Hepatocyte (in vitro differentiated cells): ENCODE results near the gene APOBEC3C. TPM values are rescaled to one million over a fixed set of nuclear protein-coding genes. Genes with fewer than 3 reads are reported as not detected.
"Not testable (repeated sequence)": the region's sequence is repeated elsewhere in the genome, so short reads cannot be mapped to it uniquely, and the experiment has no call there.

Experiments
- DNase-seq: peaks from one replicate; pipeline ENCODE4 v3.0.0-alpha.2; 2016; ENCODE audit warnings: low spot score
- H2AFZ ChIP-seq: fragments of 200-600 bp; sonication (generic); 2 replicates; pipeline ENCODE4 v1.6.0; 2016; ENCODE audit warnings: antibody characterized with exemption, mild to moderate bottlenecking
- H3K27ac ChIP-seq: fragments of 200-600 bp; sonication (generic); 2 replicates; pipeline ENCODE4 v1.5.1; 2016; ENCODE audit warnings: mild to moderate bottlenecking
- H3K27me3 ChIP-seq: fragments of 200-600 bp; sonication (generic); 2 replicates; pipeline ENCODE4 v1.6.1; 2016
- H3K36me3 ChIP-seq: fragments of 200-600 bp; sonication (generic); replicated peaks from 2 replicates; pipeline ENCODE4 v1.5.1; 2016; ENCODE audit warnings: low read depth; ENCODE audit not compliant: insufficient read depth
- H3K4me1 ChIP-seq: fragments of 200-600 bp; sonication (generic); 2 replicates; pipeline ENCODE4 v1.5.1; 2016; ENCODE audit warnings: mild to moderate bottlenecking, moderate library complexity; ENCODE audit not compliant: insufficient read depth
- H3K4me2 ChIP-seq: fragments of 200-600 bp; sonication (generic); 2 replicates; pipeline ENCODE4 v1.6.0; 2016
- H3K4me3 ChIP-seq: fragments of 200-600 bp; sonication (generic); 2 replicates; pipeline ENCODE4 v1.5.1; 2016; ENCODE audit warnings: mild to moderate bottlenecking
- H3K79me2 ChIP-seq: fragments of 200-600 bp; sonication (generic); 2 replicates; pipeline ENCODE4 v1.6.0; 2017; ENCODE audit warnings: mild to moderate bottlenecking
- H3K9me2 ChIP-seq: fragments of 200-600 bp; sonication (generic); replicated peaks from 2 replicates; pipeline ENCODE4 v1.6.0; 2017; ENCODE audit warnings: mild to moderate bottlenecking; ENCODE audit not compliant: insufficient read depth
- H3K9me3 ChIP-seq: fragments of 200-600 bp; sonication (generic); 2 replicates; pipeline ENCODE4 v1.5.1; 2016; ENCODE audit warnings: low read depth, mild to moderate bottlenecking
- H4K20me1 ChIP-seq: fragments of 200-600 bp; sonication (generic); 2 replicates; pipeline ENCODE4 v1.6.0; 2016; ENCODE audit warnings: mild to moderate bottlenecking; ENCODE audit not compliant: insufficient read depth, poor library complexity, severe bottlenecking
- CTCF ChIP-seq: fragments of 200-600 bp; sonication (generic); IDR thresholded peaks from 2 replicates; pipeline ENCODE4 v1.5.1; 2016; ENCODE audit warnings: antibody characterized with exemption, mild to moderate bottlenecking; ENCODE audit not compliant: poor library complexity
- EZH2 ChIP-seq: fragments of 200-600 bp; sonication (generic); IDR thresholded peaks from 2 replicates; pipeline ENCODE4 v1.6.1; 2016; ENCODE audit warnings: antibody characterized with exemption, mild to moderate bottlenecking, borderline replicate concordance
- EZH2phosphoT487 ChIP-seq: fragments of 200-600 bp; sonication (generic); IDR thresholded peaks from one replicate; pipeline ENCODE4 v1.6.1; 2018; ENCODE audit warnings: antibody characterized with exemption, mild to moderate bottlenecking, low read depth, moderate library complexity; ENCODE audit not compliant: unreplicated experiment, severe bottlenecking
- WGBS: methylation state at CpG from one replicate; pipeline ENCODE4 v1.1.6; 2016; ENCODE audit warnings: low lambda C conversion rate; ENCODE audit errors: missing lambda C conversion rate; 5-methylcytosine and 5-hydroxymethylcytosine counted together
- polyA plus RNA-seq: library from polyadenylated mRNA; unstranded; fragments of >200 nt; fragmentation: Nextera tagmentation; extraction: Ambion mirVana; gene quantifications from 2 replicates; pipeline ENCODE4 v1.2.1, GENCODE V29; 2016
- total RNA-seq: library from RNA; depleted of rRNA; stranded (reverse); fragments of >200 nt; gene quantifications from 2 replicates; pipeline ENCODE4 v1.2.3, GENCODE V29; 2014

Gene APOBEC3C
- total and polyA plus RNA-seq, 2 experiments from 2014 or later, result 8.0 to 36.8 TPM

GRCh38 chr22:39028281-39028680 lies 14.2 kb downstream of the APOBEC3C start:
- no peaks in the 10 kb centered on the region for H3K9me2 ChIP-seq
- H3K36me3 ChIP-seq, result no peaks in the 10 kb centered on the region
- no peaks in the 10 kb centered on the region for H3K9me3 ChIP-seq
- H3K4me3 ChIP-seq, result no peak overlapping the region
- H3K27me3 ChIP-seq, result no peaks in the 10 kb centered on the region
- no peaks in the 10 kb centered on the region for H4K20me1 ChIP-seq
- H3K4me2 ChIP-seq, result no peak overlapping the region
- TF ChIP-seq EZH2, result no peak
- 69% methylated on average over 11 of the region's 11 CpGs for WGBS
- no peaks in the 10 kb centered on the region for H3K79me2 ChIP-seq
- no peak overlapping the region for H3K27ac ChIP-seq
- H3K4me1 ChIP-seq, result no peaks in the 10 kb centered on the region
- DNase-seq, result no peak
- no peak overlapping the region for H2AFZ ChIP-seq

- Histone ChIP-seq H3K4me3 (no peak overlapping the region), H3K79me2 (no peaks in the 10 kb centered on the region), H3K9me2 (no peaks in the 10 kb centered on the region), H3K27me3 (no peaks in the 10 kb centered on the region), H3K27ac (no peak overlapping the region), H4K20me1 (no peaks in the 10 kb centered on the region), H3K4me2 (no peak overlapping the region), H3K9me3 (no peaks in the 10 kb centered on the region), H3K36me3 (no peaks in the 10 kb centered on the region), H2AFZ (no peak overlapping the region), H3K4me1 (no peaks in the 10 kb centered on the region)
- WGBS, result 94% methylated on average over 13 of the region's 13 CpGs
- DNase-seq, result no peak
- TF ChIP-seq EZH2phosphoT487, result no peak
- no peak for TF ChIP-seq CTCF
- TF ChIP-seq EZH2, result no peak
Observed at GRCh38 chr22:39029227-39029626, 15.2 kb downstream of the APOBEC3C start.

GRCh38 chr22:39030705-39031104 lies 16.6 kb downstream of the APOBEC3C start:
- Histone ChIP-seq H3K9me2 (no peaks in the 10 kb centered on the region), H3K27me3 (no peaks in the 10 kb centered on the region), H3K4me2 (no peak overlapping the region), H2AFZ (no peak overlapping the region), H3K27ac (no peak overlapping the region), H4K20me1 (no peaks in the 10 kb centered on the region), H3K79me2 (no peaks in the 10 kb centered on the region), H3K4me3 (no peak overlapping the region), H3K36me3 (no peaks in the 10 kb centered on the region), H3K4me1 (no peaks in the 10 kb centered on the region), H3K9me3 (no peaks in the 10 kb centered on the region)
- no peak for DNase-seq
- WGBS, result 93% methylated on average over 14 of the region's 14 CpGs
- TF ChIP-seq CTCF, result no peak
- no peak for TF ChIP-seq EZH2
- no peak for TF ChIP-seq EZH2phosphoT487

GRCh38 chr22:39031434-39032295 lies 17.6 kb downstream of the APOBEC3C start:
- not testable (repeated sequence) for H3K27ac ChIP-seq, H3K4me3 ChIP-seq, H3K9me2 ChIP-seq, H3K36me3 ChIP-seq, H3K4me2 ChIP-seq, DNase-seq, H2AFZ ChIP-seq, H3K79me2 ChIP-seq, H4K20me1 ChIP-seq, H3K4me1 ChIP-seq, H3K27me3 ChIP-seq, H3K9me3 ChIP-seq
- 76% methylated on average over 12 of the region's 18 CpGs for WGBS

GRCh38 chr22:39037071-39037470 lies 23.0 kb downstream of the APOBEC3C start:
- H3K79me2 ChIP-seq, H3K9me2 ChIP-seq, H3K27ac ChIP-seq, H3K36me3 ChIP-seq, H2AFZ ChIP-seq, H3K27me3 ChIP-seq, DNase-seq, H3K4me2 ChIP-seq, H4K20me1 ChIP-seq, H3K4me3 ChIP-seq, H3K9me3 ChIP-seq: not testable (repeated sequence)
- 14% methylated on average over 2 of the region's 2 CpGs for WGBS
- H3K4me1 ChIP-seq, result peaks cover 11% of the 10 kb centered on the region
